Activated T-helper 17 cell treated with anti-CD3 and anti-CD28 coated beads, Interleukin-2, amount 50 U/mL, for 72 hours (primary cell): ENCODE data around the gene ZGPAT. TPM values are rescaled to one million over a fixed set of nuclear protein-coding genes. Genes with fewer than 3 reads are reported as not detected.
A peak's percentile ranks its signal among the peaks of the same experiment; 100 is the strongest.
"Not testable (repeated sequence)": the region's sequence is repeated elsewhere in the genome, so short reads cannot be mapped to it uniquely, and the experiment has no call there.

Source experiments
- ATAC-seq: fragments of 150-1000 bp; cut with Tn5 transposase; replicated peaks from 2 replicates; pipeline ENCODE4 v1.10.0; 2021; ENCODE audit warnings: mild to moderate bottlenecking, moderate library complexity
- H3K27ac Mint-ChIP-seq: one replicate; pipeline ENCODE4 v1.8.0; 2022; ENCODE audit warnings: mixed read lengths
- H3K27me3 Mint-ChIP-seq: one replicate; pipeline ENCODE4 v1.8.0; 2022; ENCODE audit warnings: mixed read lengths
- H3K36me3 Mint-ChIP-seq: one replicate; pipeline ENCODE4 v1.8.0; 2022; ENCODE audit warnings: low read depth, mild to moderate bottlenecking, mixed read lengths
- H3K4me1 Mint-ChIP-seq: one replicate; pipeline ENCODE4 v1.8.0; 2022; ENCODE audit warnings: mixed read lengths
- H3K4me3 Mint-ChIP-seq: one replicate; pipeline ENCODE4 v1.8.0; 2022; ENCODE audit warnings: mild to moderate bottlenecking, mixed read lengths
- H3K9me3 Mint-ChIP-seq: one replicate; pipeline ENCODE4 v1.8.0; 2022; ENCODE audit warnings: mixed read lengths
- total RNA-seq, 2 donors: library from RNA; stranded (reverse); gene quantifications; one replicate each; pipeline ENCODE4 v1.2.3, GENCODE V29; 2022

The ZGPAT gene
- total RNA-seq, 2 donors from 2014 or later: 18.3 to 24.7 TPM

DNA sequence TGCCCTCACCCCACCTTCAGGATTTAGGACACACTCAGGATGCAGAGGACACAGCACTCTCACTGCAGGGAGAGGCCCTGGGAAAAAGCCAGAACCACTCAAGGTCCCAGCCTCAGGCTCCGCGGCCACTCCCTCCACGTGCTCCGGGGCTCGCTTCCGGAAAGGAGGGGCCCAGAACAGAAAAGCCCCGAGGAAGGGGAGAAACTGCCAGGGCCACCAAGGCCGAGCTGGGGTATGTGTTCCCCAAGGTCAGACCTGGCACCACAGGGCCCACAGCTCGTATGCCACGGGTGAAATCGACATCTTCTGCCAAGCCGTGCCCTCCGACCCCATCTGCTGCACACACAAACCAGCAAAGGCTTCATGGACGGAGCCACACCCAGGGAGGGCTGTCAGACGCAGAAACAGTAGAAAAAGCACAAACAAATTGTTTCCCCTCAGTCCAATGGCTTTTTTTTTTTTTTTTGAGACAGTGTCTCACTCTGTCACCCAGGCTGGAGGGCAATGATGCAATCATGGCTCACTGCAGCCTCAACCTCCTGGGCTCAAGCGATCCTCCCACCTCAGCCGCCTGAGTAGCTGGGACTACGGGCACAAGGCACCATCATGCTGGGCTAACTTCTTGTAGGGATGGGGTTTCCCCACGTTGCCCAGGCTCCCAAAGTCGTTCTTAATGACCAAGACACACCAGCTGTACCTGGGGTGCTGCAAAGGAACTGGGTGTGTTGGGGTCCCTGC is 65.1 kb downstream of the ZGPAT start:
- Mint-ChIP-seq H3K4me3 (no peak overlapping the region), H3K27ac (no peak overlapping the region)
- no peak for ATAC-seq

DNA sequence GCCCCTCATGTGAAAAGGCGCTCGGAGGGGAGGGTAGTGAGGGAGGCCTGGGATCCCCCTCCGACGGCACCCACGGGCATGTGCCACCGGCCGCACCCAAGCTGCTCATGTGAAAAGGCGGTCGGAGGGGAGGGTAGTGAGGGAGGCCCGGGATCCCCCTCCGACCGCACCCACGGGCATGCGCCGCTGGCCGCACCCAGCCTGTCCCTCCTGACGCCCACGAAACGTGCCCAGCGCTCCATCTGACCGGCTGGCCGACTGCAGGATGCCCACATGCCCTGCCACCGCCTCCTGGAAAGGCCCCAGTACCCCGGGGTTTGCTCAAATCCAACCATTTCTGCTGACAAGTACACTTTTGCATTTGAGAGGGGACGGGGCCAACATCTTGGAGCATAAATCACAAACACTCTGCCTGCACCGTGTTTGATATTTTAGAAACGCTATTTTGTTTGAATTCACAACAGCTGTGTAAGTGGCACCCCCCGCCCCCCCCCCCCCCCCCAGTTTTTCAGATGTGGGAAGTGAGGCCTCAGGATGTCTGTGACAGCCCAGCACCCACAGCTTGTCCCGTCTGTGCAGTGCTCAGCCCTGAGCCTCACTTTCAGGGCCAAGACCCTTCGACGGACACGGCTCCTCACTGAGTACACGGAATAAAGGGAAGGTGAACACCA is 65.9 kb downstream of the ZGPAT start:
- H3K9me3 Mint-ChIP-seq: no peaks in the 10 kb centered on the region
- ATAC-seq: no peak
- H3K27me3 Mint-ChIP-seq: no peaks in the 10 kb centered on the region
- no peaks in the 10 kb centered on the region for H3K36me3 Mint-ChIP-seq
- no peaks in the 10 kb centered on the region for H3K4me1 Mint-ChIP-seq
- H3K27ac Mint-ChIP-seq: no peak overlapping the region
- no peak overlapping the region for H3K4me3 Mint-ChIP-seq

More for the DNA sequence above, 65.1 kb downstream of the ZGPAT start:
- Mint-ChIP-seq H3K27me3 (no peaks in the 10 kb centered on the region), H3K36me3 (no peaks in the 10 kb centered on the region), H3K4me1 (no peaks in the 10 kb centered on the region), H3K9me3 (no peaks in the 10 kb centered on the region)

DNA sequence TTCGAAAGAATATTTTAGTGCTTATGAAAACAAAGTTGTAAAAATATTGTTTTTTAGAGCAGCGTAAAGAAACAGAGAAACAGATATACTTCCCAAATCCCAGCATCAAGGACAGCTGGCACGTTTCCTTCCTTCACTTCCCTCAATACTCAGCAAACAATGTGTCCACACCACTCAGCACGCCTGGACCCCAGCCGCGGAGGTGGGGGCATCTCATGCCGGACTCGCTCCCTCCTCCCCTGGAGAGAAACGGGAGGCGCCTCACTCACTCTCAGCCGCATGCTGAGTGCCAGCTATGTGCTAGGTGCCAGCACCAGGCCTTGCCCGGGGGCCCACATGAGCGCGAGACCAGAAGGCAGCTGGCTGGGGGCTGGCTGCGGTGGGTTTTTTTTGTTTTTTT is 66.5 kb downstream of the ZGPAT start:
- Mint-ChIP-seq H3K27me3 (no peaks in the 10 kb centered on the region), H3K4me3 (no peak overlapping the region), H3K9me3 (no peaks in the 10 kb centered on the region), H3K4me1 (no peaks in the 10 kb centered on the region), H3K27ac (no peak overlapping the region), H3K36me3 (no peaks in the 10 kb centered on the region)
- no peak for ATAC-seq

DNA sequence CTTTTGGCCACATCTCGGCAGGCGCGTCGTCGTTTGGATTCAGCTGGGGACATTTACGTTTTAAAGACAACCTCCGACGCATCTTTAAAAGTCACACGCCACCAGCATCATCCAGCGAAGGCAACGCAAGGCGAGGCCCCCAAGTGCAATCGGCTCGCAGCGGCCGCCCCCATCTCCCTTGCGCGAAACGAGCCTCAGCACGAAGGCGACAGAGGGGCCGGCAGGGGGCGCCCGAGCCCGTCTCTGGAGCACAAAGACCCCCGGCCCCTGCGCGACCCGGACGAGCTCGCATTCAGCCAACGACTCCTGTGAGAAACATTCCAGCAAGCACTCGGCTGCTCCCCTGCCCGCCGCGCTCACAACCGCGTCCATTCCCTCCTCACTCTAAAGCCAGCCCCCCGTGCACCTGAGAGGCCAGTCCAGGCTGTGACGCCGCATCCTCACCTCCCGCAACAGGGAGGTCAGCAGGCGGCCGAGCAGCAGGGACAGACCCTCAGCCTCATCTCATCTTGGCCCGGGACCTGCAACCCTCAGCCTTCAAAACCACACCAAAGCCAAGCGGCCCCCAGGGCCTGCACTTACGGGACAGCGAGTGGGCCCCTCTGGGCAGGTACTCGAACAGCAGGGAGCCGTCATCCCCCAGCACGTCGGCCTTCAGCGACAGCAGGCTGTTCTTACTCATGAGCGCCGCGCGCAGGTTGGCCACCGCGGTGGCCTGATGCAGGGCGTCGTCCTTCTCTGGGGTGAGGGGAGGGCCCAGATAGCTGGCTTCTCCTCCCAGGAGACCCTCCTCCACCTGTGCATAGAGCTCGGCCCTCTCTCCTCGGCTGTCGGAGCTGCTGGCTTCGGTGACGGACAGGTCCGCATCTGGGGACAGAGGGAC is 67.5 kb downstream of the ZGPAT start:
- H3K27ac Mint-ChIP-seq: no peak overlapping the region

DNA sequence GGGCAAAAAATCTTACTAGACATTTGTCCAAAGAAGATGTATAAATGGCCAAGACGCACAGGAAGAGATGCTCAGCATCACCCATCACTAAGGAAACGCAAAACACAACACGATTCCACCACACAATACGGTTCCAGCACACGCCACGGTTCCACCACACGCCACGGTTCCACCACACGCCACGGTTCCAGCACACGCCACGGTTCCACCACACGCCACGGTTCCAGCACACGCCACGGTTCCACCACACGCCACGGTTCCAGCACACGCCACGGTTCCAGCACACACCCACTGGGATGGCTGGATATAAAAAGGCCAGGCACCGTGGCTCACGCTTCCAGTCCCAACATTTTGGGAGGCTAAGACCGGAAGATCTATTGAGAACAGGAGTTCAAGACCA is 69.0 kb downstream of the ZGPAT start:
- not testable (repeated sequence) for H3K4me1 Mint-ChIP-seq, ATAC-seq, H3K36me3 Mint-ChIP-seq

More for the DNA sequence above, 67.5 kb downstream of the ZGPAT start:
- Mint-ChIP-seq H3K4me3 (no peak overlapping the region), H3K36me3 (no peaks in the 10 kb centered on the region), H3K9me3 (no peaks in the 10 kb centered on the region), H3K27me3 (no peaks in the 10 kb centered on the region), H3K4me1 (no peaks in the 10 kb centered on the region)
- no peak for ATAC-seq

DNA sequence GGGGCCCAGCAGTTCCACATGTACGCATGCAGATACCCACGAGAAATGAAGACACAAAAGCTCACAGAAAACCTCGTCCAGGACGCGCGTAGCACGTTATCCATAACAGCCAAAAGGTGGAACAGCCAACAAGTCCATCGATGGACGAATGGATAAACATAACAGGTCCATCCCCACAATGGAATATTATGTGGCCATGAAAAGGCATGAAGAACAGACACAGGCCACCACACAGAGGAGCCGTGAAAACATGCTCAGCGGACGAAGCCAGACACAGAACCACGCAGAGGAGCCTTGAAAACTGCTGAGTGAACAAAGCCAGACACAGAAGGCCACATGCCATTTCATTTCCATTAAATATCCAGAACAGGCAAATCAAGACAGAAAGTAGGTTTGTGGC is 69.8 kb downstream of the ZGPAT start:
- Mint-ChIP-seq H3K36me3 (no peaks in the 10 kb centered on the region), H3K4me1 (peaks cover 4% of the 10 kb centered on the region), H3K4me3 (no peak overlapping the region), H3K27ac (no peak overlapping the region), H3K9me3 (no peaks in the 10 kb centered on the region), H3K27me3 (no peaks in the 10 kb centered on the region)
- ATAC-seq: no peak

More for the DNA sequence above, 69.0 kb downstream of the ZGPAT start:
- not testable (repeated sequence) for H3K27ac Mint-ChIP-seq, H3K27me3 Mint-ChIP-seq, H3K9me3 Mint-ChIP-seq, H3K4me3 Mint-ChIP-seq

DNA sequence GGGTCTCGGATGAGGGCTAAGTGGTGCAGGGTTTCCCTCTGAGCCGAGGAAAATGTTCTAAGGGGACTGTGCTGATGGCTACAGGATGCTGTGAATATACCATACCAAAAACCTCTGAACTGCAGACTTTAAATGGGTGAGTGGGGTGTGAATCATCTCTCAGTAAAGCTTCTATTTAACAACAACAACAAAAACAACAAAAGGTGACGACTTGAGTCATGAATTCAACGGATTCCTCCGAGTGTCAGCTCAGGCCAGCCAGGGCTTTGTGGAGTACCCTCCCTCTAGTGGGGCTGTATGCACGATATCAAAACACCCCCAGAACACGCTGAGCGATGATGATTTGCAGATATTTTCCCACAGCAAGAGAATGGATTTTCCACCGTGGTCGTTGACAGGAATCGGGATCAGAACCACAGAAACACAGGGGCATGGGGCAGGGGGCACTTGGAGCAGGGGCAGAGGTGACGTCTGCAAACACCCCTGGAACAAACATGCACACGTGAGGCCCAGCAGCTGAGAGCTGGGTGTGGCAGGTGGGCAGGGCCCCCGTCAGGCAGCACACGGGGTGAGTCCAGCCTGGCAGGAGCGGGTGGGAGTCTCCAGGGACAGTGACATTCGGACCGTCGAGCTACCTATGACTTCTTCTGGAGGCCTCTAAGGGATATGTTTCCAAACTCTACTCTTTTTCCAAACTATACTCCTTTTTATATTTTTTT is 70.4 kb downstream of the ZGPAT start:
- Mint-ChIP-seq H3K4me3 (no peak overlapping the region), H3K27me3 (no peaks in the 10 kb centered on the region), H3K4me1 (peaks cover 4% of the 10 kb centered on the region), H3K36me3 (no peaks in the 10 kb centered on the region), H3K27ac (no peak overlapping the region), H3K9me3 (no peaks in the 10 kb centered on the region)
- no peak for ATAC-seq

DNA sequence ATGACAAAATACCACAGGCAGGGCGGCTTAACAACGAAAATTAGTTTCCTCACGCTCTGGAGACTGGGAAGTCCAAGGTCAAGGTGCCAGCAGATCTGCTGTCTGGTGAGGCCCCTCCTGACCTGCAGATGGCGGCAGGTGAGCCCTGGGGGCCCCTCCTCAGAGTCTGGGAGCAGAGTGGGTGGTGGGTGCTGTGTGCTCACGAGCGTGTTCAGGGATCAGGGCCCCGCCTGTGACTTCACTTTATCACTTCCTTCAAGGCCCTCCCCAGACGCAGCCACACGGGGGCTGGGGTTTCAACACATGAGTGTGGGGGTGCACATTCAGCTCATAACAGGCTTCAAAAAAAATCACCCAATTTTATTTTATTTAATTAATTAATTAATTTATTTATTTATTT is 71.0 kb downstream of the ZGPAT start:
- peaks cover 4% of the 10 kb centered on the region for H3K4me1 Mint-ChIP-seq
- no peaks in the 10 kb centered on the region for H3K36me3 Mint-ChIP-seq
- H3K9me3 Mint-ChIP-seq: no peaks in the 10 kb centered on the region
- H3K27me3 Mint-ChIP-seq: no peaks in the 10 kb centered on the region
- H3K4me3 Mint-ChIP-seq: no peak overlapping the region
- no peak for ATAC-seq
- H3K27ac Mint-ChIP-seq: no peak overlapping the region

DNA sequence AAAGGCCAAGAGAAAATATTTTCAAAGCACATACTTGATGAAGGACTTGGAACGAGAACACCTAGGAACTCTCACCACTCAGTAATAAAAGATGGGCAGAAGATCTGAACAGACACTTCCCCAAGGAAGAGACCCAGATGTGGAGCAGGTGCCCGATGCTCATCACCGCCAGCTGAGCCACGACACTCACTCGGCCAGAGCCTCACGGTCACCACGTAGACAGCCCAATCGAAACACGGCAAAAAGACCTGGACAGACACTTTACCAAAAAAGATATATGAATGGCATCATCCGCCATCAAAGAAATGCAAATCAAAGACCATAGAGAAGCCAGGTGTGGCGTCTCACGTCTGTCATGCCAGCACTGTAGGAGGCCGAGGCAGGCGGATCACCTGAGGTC is 73.3 kb downstream of the ZGPAT start:
- Mint-ChIP-seq H3K36me3 (no peaks in the 10 kb centered on the region), H3K27me3 (no peaks in the 10 kb centered on the region), H3K9me3 (no peaks in the 10 kb centered on the region), H3K4me1 (peaks cover 4% of the 10 kb centered on the region), H3K4me3 (peak overlapping the region; percentile 42), H3K27ac (no peak overlapping the region)
- no peak for ATAC-seq

DNA sequence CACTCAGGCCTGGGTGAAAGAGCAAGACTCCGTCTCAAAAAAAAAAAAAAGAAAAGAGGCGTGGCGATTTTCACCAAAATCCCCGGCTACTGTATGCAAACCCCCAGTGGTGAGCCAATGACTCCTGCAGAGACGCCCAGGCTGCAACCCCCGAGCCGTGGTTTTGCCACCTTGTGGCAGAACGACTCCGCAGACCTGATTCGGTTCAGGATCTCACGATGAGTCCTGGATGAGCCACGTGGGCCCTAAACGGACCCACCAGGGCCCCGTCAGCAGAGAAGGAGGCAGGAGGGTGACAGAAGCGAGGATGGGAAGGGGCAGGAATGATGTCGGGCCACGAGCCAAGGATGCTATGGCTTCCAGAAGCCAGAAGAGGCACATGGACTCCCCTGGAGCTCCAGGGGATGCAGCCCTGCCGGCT is 74.2 kb downstream of the ZGPAT start:
- H3K9me3 Mint-ChIP-seq: no peaks in the 10 kb centered on the region
- H3K4me1 Mint-ChIP-seq: peaks cover 4% of the 10 kb centered on the region
- H3K4me3 Mint-ChIP-seq: peak overlapping the region; percentile 42
- no peaks in the 10 kb centered on the region for H3K27me3 Mint-ChIP-seq
- H3K27ac Mint-ChIP-seq: peak overlapping the region; percentile 56
- ATAC-seq: peak; percentile 97
- H3K36me3 Mint-ChIP-seq: no peaks in the 10 kb centered on the region

DNA sequence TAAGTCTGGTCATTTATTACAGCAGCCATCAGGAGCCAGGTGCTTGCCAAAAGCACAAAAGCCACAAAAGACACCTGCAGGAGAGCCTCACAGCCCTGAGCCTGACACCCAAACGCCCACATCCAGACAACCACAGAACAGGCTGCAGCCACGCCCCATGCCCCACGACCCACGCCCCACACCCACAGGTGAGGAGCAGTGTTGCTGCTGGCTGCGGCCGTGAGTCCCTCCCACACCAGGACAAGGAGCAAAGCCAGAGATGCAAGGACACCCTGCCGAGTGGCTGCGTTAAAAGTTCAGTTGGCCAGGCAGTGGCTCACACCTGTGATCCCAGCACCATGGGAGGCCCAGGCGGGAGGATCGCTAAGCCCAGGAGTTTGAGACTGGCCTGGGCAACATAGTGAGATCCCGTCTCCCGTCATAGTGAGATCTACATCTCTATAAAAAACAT is 74.7 kb downstream of the ZGPAT start:
- peaks cover 4% of the 10 kb centered on the region for H3K4me1 Mint-ChIP-seq
- peak overlapping the region; percentile 42 for H3K4me3 Mint-ChIP-seq
- no peaks in the 10 kb centered on the region for H3K27me3 Mint-ChIP-seq
- no peaks in the 10 kb centered on the region for H3K9me3 Mint-ChIP-seq
- peak overlapping the region; percentile 56 for H3K27ac Mint-ChIP-seq
- H3K36me3 Mint-ChIP-seq: no peaks in the 10 kb centered on the region
- no peak for ATAC-seq

DNA sequence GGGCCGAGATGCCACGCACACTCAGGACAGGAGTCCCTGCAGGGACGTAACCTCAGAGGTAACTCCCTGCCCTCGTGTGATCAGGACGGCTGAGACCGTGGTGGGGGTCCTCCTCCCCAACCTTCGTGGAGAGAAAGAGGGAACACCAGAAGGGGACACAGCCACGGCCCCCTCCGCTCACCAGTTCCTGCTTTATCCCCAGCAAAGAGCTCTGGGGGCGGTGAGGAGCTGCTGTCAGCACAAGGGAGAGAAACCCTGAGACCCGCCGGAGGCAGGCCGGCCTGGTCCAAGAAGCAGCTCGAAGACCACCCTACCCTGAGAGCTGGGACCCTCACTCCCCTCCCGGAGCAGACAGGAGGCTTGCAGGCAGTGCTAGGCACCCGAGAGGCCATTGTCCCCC is 76.1 kb downstream of the ZGPAT start:
- ATAC-seq: no peak
- Mint-ChIP-seq H3K36me3 (no peaks in the 10 kb centered on the region), H3K9me3 (no peaks in the 10 kb centered on the region), H3K27ac (no peak overlapping the region), H3K4me3 (no peak overlapping the region), H3K27me3 (no peaks in the 10 kb centered on the region), H3K4me1 (peaks cover 4% of the 10 kb centered on the region)

DNA sequence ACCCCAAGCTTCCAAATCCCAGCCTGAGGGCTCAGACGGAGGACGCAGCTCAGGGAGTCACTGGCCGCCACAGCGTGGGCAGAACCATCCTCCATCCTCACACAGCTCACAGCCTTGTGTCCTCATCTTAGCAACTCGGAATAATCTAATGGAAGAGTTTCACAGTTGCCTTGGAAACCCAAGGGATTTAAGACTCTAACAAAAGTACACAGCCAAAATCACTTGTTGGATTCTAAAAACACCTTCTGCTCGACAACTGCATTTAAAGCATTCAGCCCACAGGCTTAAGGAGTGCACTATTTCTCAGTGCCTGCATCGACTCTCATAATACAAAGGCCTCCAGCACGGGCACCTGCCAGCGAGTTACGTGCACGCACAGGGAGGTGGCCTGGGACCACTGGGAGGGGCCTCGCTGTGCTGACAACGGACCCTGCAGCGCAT is 77.9 kb downstream of the ZGPAT start:
- Mint-ChIP-seq H3K27me3 (no peaks in the 10 kb centered on the region), H3K36me3 (no peaks in the 10 kb centered on the region), H3K27ac (no peak overlapping the region), H3K4me1 (peaks cover 4% of the 10 kb centered on the region), H3K4me3 (no peak overlapping the region), H3K9me3 (no peaks in the 10 kb centered on the region)
- ATAC-seq: no peak
